GM19351 (cell line): ENCODE data around the gene ARHGAP26.
"Not testable (repeated sequence)": the region's sequence is repeated elsewhere in the genome, so short reads cannot be mapped to it uniquely, and the experiment has no call there.

Experiments
- ATAC-seq: cut with Tn5 transposase; IDR thresholded peaks from one replicate; pipeline ENCODE4 v1.9.1; 2021; ENCODE audit warnings: mild to moderate bottlenecking, moderate library complexity; ENCODE audit not compliant: unreplicated experiment

Gene ARHGAP26

DNA sequence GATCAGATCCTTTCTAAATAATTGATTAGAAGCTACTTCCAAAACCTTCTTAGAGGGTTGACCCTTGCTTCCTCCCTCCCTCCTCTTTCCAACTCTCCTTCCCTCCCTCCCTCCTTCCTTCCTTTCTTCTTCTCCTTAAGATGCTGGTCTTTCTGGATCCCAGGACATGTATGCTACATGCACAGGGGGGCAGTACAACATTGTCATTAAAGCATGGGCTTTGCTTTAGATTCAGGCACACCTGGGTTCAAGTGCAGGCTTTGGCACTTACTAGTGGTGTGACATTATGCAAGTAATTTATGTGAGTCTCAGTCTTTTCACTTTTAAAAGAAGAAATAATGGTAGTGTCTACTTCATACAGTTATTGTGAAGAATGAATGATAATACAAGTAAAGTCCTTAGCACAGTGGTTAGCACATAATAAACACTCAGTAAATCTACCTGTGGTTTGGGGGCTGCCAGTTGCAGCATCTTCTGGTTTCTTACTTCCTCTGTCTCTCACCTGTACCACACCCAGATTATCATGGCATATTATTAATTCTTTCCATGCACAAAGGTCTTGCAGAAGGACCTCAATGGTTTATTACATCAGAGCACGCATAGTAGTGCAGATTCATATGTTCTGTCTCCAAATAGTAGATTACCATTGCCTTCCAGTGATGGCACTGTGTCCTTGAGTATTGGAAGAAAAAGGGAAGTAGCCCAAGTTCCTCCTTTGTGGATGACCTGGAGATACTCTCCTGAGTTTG is 154.1 kb downstream of the ARHGAP26 start:
- no peak for ATAC-seq

DNA sequence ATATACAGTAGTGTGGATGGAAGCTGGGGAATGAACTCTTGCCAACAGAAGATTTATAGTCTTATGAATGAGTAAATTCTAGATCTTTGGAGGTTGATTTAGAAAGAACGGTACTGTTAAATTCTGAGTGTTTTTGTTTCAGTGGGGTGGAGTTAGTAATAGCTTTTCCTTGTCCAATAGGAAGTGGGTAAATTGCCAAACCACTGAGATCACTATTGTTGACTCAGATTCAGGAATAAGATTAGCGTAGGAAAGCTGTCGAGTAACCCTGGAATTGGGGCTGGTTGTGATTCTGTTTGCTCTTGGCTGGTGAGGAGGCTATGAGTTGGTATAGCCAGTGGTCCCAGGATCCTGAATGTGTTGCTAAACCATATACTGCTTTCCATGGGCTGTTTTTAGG is 155.6 kb downstream of the ARHGAP26 start:
- ATAC-seq, result no peak

DNA sequence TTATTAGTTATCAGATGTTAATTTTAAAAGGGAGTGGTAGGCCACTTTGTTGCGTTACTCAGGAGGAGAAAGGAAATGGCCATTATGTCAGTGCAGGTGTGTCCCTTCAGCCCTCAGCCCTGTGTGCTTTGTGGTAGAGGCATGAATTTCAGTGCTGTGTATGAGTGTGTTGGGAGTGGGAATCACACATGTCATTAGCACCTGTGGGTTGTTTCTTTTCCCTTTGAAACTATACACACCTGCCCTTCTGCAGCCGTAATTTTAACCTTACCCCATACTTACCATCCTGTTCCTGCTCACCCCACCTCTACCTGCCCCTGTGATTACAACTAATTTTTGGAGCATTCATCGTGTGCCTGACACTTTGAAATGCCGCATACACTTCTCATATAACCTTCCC is 156.4 kb downstream of the ARHGAP26 start:
- no peak for ATAC-seq

DNA sequence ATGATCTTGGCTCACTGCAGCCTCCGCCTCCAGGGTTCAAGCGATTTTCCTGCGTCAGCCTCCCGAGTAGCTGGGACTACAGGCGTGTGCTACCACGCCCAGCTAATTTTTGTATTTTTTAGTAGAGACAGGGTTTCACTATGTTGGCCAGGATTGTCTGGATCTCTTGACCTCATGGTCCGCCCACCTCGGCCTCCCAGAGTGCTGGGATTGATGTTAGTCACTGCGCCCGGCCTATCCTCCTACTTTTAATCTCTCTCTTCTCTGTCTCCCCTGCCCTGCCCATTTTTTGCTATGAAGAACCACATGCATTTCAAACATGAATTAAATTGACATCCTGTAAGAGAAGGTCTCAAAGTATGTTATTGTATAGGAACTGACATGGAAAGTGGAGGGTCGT is 158.8 kb downstream of the ARHGAP26 start:
- ATAC-seq, result not testable (repeated sequence)

DNA sequence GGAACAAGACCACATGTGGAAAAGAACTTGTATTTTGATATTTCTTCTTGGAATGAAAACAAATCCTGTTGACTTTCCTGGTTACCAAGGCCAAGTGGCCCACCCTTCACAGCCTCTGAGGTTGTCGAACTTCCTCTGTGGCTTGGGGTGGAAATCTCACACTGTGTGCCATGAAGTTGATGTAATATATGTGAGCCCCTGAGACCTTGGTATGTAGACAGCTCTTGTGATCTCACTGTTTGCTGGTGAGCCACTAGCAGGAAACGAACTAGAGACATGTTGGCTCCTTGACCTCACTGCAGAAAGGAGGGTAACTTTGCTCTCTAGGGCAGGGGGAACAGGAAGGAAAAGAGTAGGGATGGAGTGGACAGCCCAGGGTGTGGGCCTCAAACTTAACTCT is 159.4 kb downstream of the ARHGAP26 start:
- ATAC-seq, result no peak

DNA sequence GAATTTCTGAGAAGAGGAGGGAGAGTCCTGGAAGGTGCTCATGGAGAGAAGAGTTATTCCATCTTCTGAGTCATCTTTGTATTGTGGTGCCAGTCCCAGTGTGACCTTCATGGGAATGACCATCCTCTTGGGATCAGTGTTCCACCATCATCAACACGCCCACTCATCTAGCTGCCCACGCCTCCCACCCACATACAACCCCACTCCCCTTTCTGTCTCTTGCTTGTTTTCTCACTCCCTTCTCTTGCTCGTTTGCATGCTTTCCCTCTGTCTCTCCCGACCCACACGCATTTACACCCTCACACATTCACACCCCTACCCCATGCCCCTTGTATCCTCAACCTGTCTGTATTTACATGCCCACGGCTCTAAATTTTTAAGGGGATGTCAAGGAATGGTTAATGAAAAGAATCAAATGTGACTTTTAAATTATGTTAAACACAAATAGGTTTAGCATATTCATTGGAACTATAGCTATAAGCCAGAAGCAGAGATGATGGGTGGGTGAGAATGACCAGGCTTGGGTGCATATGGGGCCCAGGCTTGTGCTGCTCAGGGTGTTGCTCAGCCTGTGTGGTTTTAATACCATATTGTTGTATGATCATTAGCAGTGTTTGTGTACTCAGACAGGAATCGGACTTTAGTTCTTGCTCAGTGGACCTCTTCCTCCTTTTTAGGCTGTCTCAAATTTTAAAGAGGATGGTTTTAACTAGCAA is 160.4 kb downstream of the ARHGAP26 start:
- no peak for ATAC-seq

DNA sequence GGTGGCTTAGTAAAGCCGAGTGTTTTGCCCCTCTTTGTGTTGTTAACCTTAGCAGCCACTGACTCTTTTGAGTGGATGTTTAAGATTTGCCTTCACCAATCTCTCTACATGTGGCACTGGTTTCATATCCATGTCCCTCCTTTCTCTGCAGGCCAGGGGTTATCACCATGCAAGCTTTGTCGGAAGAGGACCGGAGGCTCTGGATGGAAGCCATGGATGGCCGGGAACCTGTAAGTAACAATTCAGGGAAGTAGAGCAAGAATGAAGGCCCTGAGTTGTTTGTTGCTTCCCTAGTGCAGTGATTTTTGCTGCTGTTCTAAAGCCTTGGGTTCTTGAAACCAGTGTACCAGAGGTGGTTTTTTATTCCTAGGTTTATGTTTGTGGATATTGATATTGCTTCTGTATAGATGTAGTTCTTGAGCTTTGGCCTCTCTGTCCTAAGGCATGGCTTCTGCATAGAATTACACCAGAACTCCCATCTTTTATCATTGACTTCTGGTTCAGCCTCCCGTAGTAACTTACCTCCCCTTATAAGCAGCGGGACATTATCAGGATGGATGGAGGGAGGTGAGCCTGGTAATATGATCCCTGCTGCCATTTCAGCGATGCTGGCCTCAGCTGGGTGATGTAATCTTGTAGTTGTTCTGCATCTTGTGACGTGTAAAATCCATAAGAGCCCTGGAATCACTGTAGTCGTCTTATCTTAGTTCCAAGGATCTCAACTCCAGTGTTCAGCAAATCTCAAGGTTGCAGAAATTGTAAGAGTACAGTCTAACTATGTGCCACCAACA is 161.9 kb downstream of the ARHGAP26 start:
- no peak for ATAC-seq

DNA sequence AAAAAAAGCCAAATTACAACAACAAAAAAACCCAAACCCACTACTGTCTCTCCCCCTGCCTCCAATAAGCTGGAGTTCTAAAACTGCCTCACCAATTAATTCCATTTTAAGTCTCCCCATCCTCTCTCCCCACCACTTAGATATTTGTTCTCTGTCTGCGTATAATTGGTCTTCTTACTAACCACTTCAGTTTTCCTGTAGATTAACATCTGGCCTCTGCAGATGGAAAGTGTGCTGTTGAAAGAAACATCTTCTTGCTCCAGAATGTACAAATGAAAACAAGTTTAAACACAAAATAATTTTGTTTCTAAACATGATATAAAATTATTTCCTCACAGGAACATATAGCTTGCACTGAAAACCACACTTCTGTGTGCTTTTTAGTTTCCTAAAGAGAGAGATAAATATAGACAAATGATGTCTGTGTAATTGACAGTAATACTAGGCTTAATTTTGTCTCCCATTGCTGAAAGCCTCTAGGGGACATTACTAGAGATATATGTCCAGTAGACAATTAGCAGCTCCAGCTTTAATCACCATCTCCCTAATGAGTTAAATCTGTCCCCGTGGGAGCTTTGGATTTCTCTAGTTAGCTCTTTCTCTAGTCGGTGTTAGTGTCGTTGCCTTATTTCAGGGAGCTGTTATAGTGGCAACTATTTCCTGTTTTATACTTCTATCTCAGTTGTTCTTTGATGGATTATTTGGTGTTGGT is 164.0 kb downstream of the ARHGAP26 start:
- no peak for ATAC-seq

DNA sequence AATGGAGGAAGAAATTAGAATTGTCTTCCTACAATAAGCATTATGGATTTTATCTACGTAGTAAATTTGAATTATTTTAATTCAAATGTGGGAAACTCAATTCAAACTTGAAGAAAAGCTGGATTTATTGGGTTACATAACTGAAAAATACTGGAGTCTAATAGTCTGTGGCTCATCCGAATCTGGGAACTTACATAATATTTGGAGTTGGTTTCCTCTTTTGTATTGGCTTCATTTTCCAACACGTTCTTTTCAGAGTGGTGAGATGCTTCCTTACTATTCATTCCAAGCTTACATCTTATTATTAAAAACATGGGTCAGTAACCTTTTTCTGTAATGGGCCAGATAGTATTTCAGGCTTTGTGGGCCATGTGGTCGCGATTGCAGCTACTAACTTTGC is 164.8 kb downstream of the ARHGAP26 start:
- no peak for ATAC-seq

DNA sequence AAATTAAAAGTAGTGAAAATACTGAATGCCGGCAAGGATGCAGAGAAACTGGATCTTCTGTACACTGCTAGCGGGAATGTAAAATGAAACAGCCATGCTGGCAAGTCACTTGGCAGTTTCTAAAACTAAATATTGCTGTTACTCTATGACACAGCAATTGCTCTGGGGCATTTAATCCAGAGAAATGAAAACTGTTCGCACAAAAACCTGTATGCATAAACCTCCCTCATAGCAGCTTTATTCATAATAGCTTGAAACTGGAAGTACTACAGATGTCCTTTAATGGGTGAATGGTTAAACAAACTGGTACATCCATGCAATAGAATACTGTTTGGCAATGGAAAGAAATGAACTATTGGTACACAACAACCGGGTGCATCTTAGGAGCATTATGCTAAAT is 167.2 kb downstream of the ARHGAP26 start:
- ATAC-seq, result no peak

DNA sequence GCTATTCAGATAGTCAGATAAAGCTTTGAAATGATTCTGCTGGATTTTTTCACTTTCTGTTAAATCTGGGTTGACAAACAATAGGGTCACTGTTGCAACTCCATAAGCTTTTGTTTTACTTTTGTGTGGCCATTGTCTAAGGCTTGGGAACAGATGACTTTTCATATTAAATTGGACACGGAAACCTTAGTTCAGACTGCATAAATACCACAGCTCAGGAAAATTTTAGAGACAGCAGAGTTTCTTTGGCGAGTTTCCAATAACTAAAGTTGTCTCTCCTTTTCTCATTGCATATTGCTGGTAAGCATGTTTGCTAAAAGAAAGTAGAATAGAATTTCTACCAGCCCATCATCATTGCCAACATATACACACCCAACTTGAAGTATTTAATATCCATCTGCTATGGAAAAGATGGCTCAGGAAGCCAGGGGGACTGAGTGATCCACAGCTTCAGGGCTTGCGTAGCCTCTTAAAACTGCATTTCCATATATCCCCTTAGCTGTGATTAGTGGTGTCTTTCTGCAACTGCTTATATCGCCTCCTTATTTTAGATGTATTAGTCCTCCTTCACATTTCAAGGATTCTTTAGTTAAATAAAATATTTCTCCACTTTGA is 168.2 kb downstream of the ARHGAP26 start:
- no peak for ATAC-seq

DNA sequence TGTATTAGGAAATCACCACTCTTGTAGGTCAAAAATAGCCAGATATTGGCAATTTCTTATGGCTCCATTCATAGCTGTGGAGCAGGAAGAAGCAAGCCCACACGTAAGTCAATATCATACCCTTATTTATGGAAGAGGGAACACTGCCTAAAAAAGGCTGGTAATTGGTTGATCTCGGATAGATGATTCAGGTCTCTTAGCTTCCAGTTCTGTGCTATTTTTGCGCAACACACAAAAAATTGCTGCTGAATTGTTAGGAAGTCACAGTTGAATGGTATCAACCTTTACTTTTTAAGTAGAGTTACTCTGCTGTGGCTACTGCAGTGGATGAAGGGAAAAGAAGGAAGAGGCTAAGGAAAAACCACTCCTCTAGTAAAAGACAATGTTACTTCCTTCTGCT is 168.8 kb downstream of the ARHGAP26 start:
- ATAC-seq, result no peak

DNA sequence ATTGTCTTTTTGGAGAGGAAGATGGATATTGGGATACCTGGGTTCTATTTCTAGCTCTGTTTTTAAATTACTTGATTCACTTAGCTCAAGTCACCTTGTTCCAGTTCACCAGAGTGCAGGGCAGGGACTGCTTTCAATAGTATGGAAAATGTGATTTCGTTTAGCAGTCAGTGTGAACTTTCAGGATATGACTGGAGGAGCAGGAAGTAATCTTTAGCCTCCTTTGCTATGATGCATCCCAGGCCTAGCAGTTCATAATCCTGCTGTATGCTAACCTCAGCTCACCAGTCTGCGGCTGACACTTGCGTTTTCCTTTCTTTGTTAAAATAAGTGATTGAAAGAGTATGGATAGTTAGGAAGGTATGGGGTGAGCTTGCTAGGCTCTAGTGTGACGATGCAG is 169.7 kb downstream of the ARHGAP26 start:
- no peak for ATAC-seq

DNA sequence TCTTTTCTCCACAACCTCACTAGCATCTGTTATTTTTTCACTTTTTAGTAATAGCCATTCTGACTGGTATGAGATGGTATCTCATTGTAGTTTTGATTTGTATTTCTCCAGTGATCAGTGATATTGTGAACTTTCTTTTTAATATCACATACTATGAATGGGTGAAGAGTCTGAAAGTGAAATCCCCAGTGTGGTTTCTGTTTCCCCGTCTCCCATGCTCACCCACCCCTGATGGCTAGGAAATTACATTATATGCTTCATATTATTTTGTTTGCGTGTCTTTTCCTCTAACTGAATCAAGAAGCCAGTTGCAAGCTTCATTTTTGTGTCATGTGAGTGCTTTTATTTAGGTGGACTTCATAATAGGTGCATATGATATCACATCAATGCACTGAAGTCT is 171.1 kb downstream of the ARHGAP26 start:
- ATAC-seq, result no peak

DNA sequence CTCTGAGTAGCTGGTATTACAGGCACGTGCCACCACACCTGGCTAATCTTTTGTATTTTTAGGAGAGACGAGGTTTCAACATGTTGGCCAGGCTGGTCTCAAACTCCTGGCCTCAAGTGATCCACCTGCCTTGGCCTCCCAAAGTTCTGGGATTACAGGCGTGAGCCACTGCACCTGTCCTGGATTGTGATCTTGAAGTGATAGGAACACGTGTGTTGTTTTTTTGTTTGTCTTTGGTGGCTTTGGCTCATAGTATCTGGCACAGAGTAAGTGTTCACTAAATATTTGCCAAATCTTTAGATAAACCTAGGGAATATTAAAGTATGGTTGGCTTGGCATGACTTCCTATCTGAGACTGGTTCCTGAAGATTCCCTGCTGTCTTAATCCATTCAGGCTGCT is 172.7 kb downstream of the ARHGAP26 start:
- no peak for ATAC-seq

DNA sequence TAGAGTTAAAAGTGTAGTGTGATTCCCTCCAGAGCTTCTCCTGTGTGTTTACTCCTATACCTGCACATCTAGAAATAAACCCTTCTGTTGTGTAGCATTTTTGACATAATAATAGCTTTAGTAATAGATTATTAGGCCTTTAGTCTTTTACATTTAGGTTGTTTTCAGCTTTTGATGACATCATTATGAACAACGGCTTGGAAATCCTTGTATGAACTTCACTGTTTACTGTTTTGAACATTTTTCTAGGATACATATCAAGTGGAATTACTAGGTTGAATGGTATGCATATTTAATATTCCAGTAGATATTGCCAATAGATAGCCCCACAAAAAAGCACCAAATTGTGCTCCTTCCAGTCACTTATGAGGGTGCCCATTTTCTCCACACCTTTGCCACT is 174.0 kb downstream of the ARHGAP26 start:
- no peak for ATAC-seq

DNA sequence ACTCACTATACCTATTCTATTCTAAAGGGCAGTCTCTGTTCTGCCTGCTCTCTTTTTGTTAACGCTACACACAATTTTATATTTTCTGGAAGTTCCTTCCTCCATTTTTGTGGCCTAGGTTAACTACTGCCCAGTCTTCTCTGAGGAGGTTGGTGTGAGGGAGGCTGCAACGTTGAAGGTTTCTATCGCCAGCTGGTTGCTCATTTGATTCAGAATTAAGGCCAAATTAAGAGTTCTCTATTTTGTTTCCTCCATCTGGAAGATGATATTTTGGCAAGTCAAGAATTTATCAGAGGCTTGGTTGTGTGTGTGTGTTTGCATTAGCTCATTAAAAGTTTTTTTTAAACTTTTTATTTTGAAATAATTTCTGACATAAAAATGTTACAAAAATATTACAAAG is 175.1 kb downstream of the ARHGAP26 start:
- no peak for ATAC-seq

DNA sequence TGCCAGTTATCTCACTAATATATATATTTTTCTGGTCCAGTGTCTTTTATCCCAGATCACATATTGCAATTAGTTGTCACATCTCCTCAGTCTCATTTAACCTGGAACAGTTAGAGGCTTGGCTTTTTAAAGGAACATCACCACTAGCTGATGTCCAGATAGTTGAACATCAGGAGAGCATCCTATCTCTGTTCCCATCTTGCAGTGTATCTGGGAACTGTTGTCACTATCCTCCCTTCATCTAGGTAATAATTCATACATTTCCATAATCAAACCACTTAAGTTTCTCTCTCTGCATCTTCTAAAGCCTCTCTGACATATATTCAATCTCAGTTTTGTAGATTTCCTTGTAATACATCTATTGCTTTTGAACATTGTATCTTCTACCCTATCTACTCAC is 175.7 kb downstream of the ARHGAP26 start:
- ATAC-seq, result no peak

DNA sequence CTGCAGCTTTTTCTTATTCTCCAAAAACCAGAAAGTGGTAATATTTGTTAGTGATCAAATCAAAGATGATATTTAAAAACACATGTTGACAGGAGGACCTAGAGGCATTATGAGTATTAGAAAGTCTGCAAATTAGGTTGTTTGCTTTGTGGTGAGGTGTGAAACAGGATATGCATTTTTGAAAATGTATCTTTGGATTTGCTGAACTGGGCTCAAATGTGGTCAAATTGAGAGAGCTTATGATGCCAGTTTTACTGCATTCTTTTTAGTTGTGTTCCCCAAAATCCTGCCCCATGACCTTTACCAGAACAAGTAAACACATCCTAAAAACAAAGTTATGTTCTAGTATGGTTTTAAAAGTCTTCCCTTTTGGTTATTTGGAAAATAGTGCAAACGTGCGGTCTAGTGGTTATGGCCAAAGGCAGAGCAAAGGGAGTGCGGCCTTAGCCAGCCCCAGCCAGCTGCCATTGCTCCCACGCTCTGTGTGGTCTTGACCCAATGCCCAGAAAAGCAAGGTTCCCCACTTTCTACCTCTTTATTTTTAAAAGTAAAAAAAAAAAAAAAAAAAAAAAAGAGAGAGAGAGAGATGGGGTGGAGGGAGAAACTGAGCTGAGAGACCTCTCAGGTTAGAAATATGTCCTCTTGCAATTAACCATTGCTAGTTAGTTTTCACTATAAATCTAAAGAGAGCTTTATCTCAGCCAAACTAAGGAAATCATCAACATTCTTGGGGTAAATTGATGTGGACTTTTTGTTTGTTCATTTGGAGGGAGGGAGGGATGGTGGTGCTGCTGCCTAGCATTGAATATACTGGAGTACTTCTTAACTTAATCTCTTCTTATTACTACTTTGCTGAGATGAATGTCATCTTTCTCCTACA is 176.6 kb downstream of the ARHGAP26 start:
- ATAC-seq, result no peak

DNA sequence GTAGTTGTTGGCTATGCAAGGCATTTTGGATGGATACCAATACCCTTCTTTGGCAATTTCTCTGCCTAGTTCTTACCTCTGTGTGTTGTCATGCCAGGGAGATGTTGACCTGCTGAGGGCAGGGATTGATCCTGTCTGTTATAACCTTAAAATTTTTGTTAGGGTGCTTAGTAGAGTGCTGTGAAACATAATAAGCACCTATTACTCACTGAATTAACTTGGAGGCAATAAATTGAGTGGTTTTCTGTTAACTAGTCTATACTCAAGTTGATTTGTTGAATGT is 177.2 kb downstream of the ARHGAP26 start:
- ATAC-seq, result no peak
